CD4-positive, CD25-positive, alpha-beta regulatory T cell (primary cell): ENCODE results near the gene EIF3C. TPM values are rescaled to one million over a fixed set of nuclear protein-coding genes. Genes with fewer than 3 reads are reported as not detected.
"Not testable (repeated sequence)": the region's sequence is repeated elsewhere in the genome, so short reads cannot be mapped to it uniquely, and the experiment has no call there.

Experiments used
- ATAC-seq, 2 donors: fragments of 150-1000 bp; cut with Tn5 transposase; one replicate each; pipeline ENCODE4 v1.10.0; 2021; ENCODE audit warnings: low read depth in 2 of 2, moderate number of reproducible peaks in 2 of 2, moderate library complexity in 1 of 2
- DNase-seq, 3 donors: peaks; one replicate each; pipeline versions ENCODE4 v3.0.0 to v3.0.0-alpha.2; 2012 to 2022; ENCODE audit warnings: mixed read lengths in 1 of 3
- H3K27ac ChIP-seq: one replicate; pipeline ENCODE4 v1.7.0; 2013; ENCODE audit warnings: mild to moderate bottlenecking, low read length; ENCODE audit not compliant: insufficient read depth, poor library complexity, severe bottlenecking
- H3K27me3 ChIP-seq: one replicate; pipeline ENCODE4 v1.7.0; 2013; ENCODE audit warnings: low read length; ENCODE audit not compliant: control insufficient read depth, insufficient read depth
- H3K36me3 ChIP-seq: one replicate; pipeline ENCODE4 v1.7.0; 2013; ENCODE audit warnings: mild to moderate bottlenecking, low read length, moderate library complexity; ENCODE audit not compliant: control insufficient read depth, insufficient read depth
- H3K4me1 ChIP-seq: 2 replicates; pipeline ENCODE4 v1.7.0; 2013; ENCODE audit warnings: mild to moderate bottlenecking, low read length; ENCODE audit not compliant: insufficient read depth, control insufficient read depth, poor library complexity, severe bottlenecking
- H3K4me3 ChIP-seq: one replicate; pipeline ENCODE4 v1.7.0; 2013; ENCODE audit warnings: low read depth, mild to moderate bottlenecking, low read length, moderate library complexity
- H3K9me3 ChIP-seq, 2 experiments: 1 replicate in 1 of 2; 2 replicates in 1 of 2; pipeline ENCODE4 v1.7.0; 2013; ENCODE audit warnings: low read length in 2 of 2, mild to moderate bottlenecking in 1 of 2, moderate library complexity in 1 of 2; ENCODE audit not compliant: control insufficient read depth in 2 of 2
- H3K27ac Mint-ChIP-seq, 3 donors: one replicate each; pipeline ENCODE4 v1.8.0; 2020 to 2022; ENCODE audit warnings: mild to moderate bottlenecking in 3 of 3, mixed read lengths in 3 of 3, moderate library complexity in 2 of 3
- H3K27me3 Mint-ChIP-seq: one replicate; pipeline ENCODE4 v1.8.0; 2022; ENCODE audit warnings: mild to moderate bottlenecking, mixed read lengths
- H3K36me3 Mint-ChIP-seq: one replicate; pipeline ENCODE4 v1.8.0; 2020; ENCODE audit warnings: mixed read lengths
- H3K4me1 Mint-ChIP-seq, 4 donors: one replicate each; pipeline ENCODE4 v1.8.0; 2020 to 2022; ENCODE audit warnings: mixed read lengths in 4 of 4, mild to moderate bottlenecking in 1 of 4
- H3K4me3 Mint-ChIP-seq, 4 donors: one replicate each; pipeline ENCODE4 v1.8.0; 2020 to 2022; ENCODE audit warnings: mild to moderate bottlenecking in 4 of 4, mixed read lengths in 4 of 4, moderate library complexity in 3 of 4
- H3K9me3 Mint-ChIP-seq, 7 donors: one replicate each; pipeline ENCODE4 v1.8.0; 2020 to 2022; ENCODE audit warnings: mixed read lengths in 7 of 7, mild to moderate bottlenecking in 3 of 7, moderate library complexity in 2 of 7
- polyA plus RNA-seq, 4 donors: library from polyadenylated mRNA; unstranded; fragments of 300-500 nt; fragmentation: Illumina TruSeq; gene quantifications; one replicate each; pipeline ENCODE4 v1.2.3, GENCODE V29; 2021
- total RNA-seq: library from RNA; stranded (reverse); gene quantifications from one replicate; pipeline ENCODE4 v1.2.3, GENCODE V29; 2022

EIF3C gene
- total and polyA plus RNA-seq, 5 donors from 2014 or later, result 131 to 214 (median 182) TPM

- H3K27me3 Mint-ChIP-seq, H3K36me3 ChIP-seq, H3K4me1 Mint-ChIP-seq, H3K9me3 Mint-ChIP-seq, H3K27ac ChIP-seq, H3K9me3 ChIP-seq, H3K4me3 Mint-ChIP-seq, ATAC-seq, H3K4me3 ChIP-seq, H3K27me3 ChIP-seq, H3K36me3 Mint-ChIP-seq, H3K4me1 ChIP-seq, H3K27ac Mint-ChIP-seq, DNase-seq: not testable (repeated sequence)
Observed at GRCh38 chr16:28782357-28782756, 71.1 kb downstream of the EIF3C start.

Other genes starting within 250 kb of the EIF3C start
- gene NPIPB7, start 239.1 kb upstream of the EIF3C start, total RNA-seq, result not detected
- not detected for gene NPIPB7, start 239.1 kb upstream of the EIF3C start, polyA plus RNA-seq
- gene CLN3, start 219.4 kb upstream of the EIF3C start, total RNA-seq, result 55.2 TPM
- 10 to 100 TPM; 24.8 to 39.3 (median 30.7) TPM for gene CLN3, start 219.4 kb upstream of the EIF3C start, polyA plus RNA-seq
- 6.8 TPM for gene APOBR, start 216.8 kb upstream of the EIF3C start, total RNA-seq
- under 1 TPM; 0.11 to 0.72 (median 0.21) TPM for gene APOBR, start 216.8 kb upstream of the EIF3C start, polyA plus RNA-seq
- not detected for gene IL27, start 204.6 kb upstream of the EIF3C start, total RNA-seq
- gene IL27, start 204.6 kb upstream of the EIF3C start, polyA plus RNA-seq, result not detected
- not detected for gene NUPR1, start 172.5 kb upstream of the EIF3C start, total RNA-seq
- not detected for gene NUPR1, start 172.5 kb upstream of the EIF3C start, polyA plus RNA-seq
- 49.5 TPM for gene SGF29, start 157.5 kb upstream of the EIF3C start, total RNA-seq
- gene SGF29, start 157.5 kb upstream of the EIF3C start, polyA plus RNA-seq, result 10 to 100 TPM; 43.4 to 97.5 (median 70.5) TPM
- 0.39 TPM for gene SULT1A2, start 114.4 kb upstream of the EIF3C start, total RNA-seq
- gene SULT1A2, start 114.4 kb upstream of the EIF3C start, polyA plus RNA-seq, result not detected
- gene SULT1A1, start 101.4 kb upstream of the EIF3C start, total RNA-seq, result 8.6 TPM
- gene SULT1A1, start 101.4 kb upstream of the EIF3C start, polyA plus RNA-seq, result 10 to 100 TPM in 2 of 4 donors, 1 to 10 TPM in 2; 6.4 to 19.2 (median 10.2) TPM
- 1.1 TPM for gene NPIPB8, start 73.4 kb upstream of the EIF3C start, total RNA-seq
- gene NPIPB8, start 73.4 kb upstream of the EIF3C start, polyA plus RNA-seq, result not detected
- gene NPIPB9, start 40.3 kb downstream of the EIF3C start, total RNA-seq, result 5.8 TPM
- under 1 TPM in 2 of 4 donors, not detected in 2; 0.20 to 0.23 TPM for gene NPIPB9, start 40.3 kb downstream of the EIF3C start, polyA plus RNA-seq
- gene ATXN2L, start 111.5 kb downstream of the EIF3C start, total RNA-seq, result 342 TPM
- 10 to 100 TPM; 11.0 to 20.8 (median 11.6) TPM for gene ATXN2L, start 111.5 kb downstream of the EIF3C start, polyA plus RNA-seq
- 98.4 TPM for gene TUFM, start 134.9 kb downstream of the EIF3C start, total RNA-seq
- 100 to 1,000 TPM; 125 to 165 (median 147) TPM for gene TUFM, start 134.9 kb downstream of the EIF3C start, polyA plus RNA-seq
- 73.8 TPM for gene SH2B1, start 152.4 kb downstream of the EIF3C start, total RNA-seq
- gene SH2B1, start 152.4 kb downstream of the EIF3C start, polyA plus RNA-seq, result 1 to 10 TPM; 1.5 to 2.4 (median 1.9) TPM
- gene ATP2A1, start 167.0 kb downstream of the EIF3C start, total RNA-seq, result 1.4 TPM
- not detected for gene ATP2A1, start 167.0 kb downstream of the EIF3C start, polyA plus RNA-seq
- gene RABEP2, start 213.8 kb downstream of the EIF3C start, total RNA-seq, result 28.2 TPM
- 1 to 10 TPM; 2.9 to 3.9 (median 3.4) TPM for gene RABEP2, start 213.8 kb downstream of the EIF3C start, polyA plus RNA-seq
- gene CD19, start 220.5 kb downstream of the EIF3C start, total RNA-seq, result 0.52 TPM
- 1 to 10 TPM in 1 of 4 donors, not detected in 3; 2.8 TPM for gene CD19, start 220.5 kb downstream of the EIF3C start, polyA plus RNA-seq
- gene NFATC2IP, start 239.5 kb downstream of the EIF3C start, total RNA-seq, result 96.2 TPM
- gene NFATC2IP, start 239.5 kb downstream of the EIF3C start, polyA plus RNA-seq, result 10 to 100 TPM; 22.9 to 30.3 (median 24.9) TPM